Activated gamma-delta T cell (primary cell): ENCODE data around the gene NFKBIL1.
"Not testable (repeated sequence)": the region's sequence is repeated elsewhere in the genome, so short reads cannot be mapped to it uniquely, and the experiment has no call there.

Source experiments
- DNase-seq: peaks from one replicate; lab custom pipeline; 2025; lab: John Stamatoyannopoulos, UW

Gene NFKBIL1

GRCh38 chr6:31534521-31535040 lies 12.8 kb upstream of the NFKBIL1 start:
- no peak for DNase-seq

GRCh38 chr6:31535538-31536324 lies 11.7 kb upstream of the NFKBIL1 start:
- DNase-seq, result no peak

GRCh38 chr6:31538805-31539400 lies 8.5 kb upstream of the NFKBIL1 start:
- DNase-seq, result no peak

GRCh38 chr6:31540640-31541039 lies 6.8 kb upstream of the NFKBIL1 start:
- DNase-seq, result no peak

- no peak for DNase-seq
These were observed 6.2 kb upstream of the NFKBIL1 start for GRCh38 chr6:31541059-31541657.

GRCh38 chr6:31541658-31542521 lies 5.5 kb upstream of the NFKBIL1 start, which contains the start of gene DDX39B:
Gene DDX39B, minus strand, starts transcription at chr6:31542003. Its CDS starts 1,471 bp downstream, at chr6:31540532.
- DNase-seq, result peak; percentile 77

GRCh38 chr6:31543639-31544038 lies 3.8 kb upstream of the NFKBIL1 start:
- DNase-seq, result no peak

- no peak for DNase-seq
These were observed 2.7 kb upstream of the NFKBIL1 start for GRCh38 chr6:31544676-31545075.

- no peak for DNase-seq
These were observed 2.1 kb upstream of the NFKBIL1 start for GRCh38 chr6:31545291-31545690.

- DNase-seq, result peak; percentile 49
These were observed 960 bp upstream of the NFKBIL1 start, which contains the start of gene ATP6V1G2 for GRCh38 chr6:31546339-31546957. Gene ATP6V1G2, minus strand, starts transcription at chr6:31546608. Its CDS starts 49 bp downstream, at chr6:31546559.

GRCh38 chr6:31547727-31548543 lies 527 bp downstream of the NFKBIL1 start:
- no peak for DNase-seq

GRCh38 chr6:31548544-31548873 lies 1.1 kb downstream of the NFKBIL1 start:
- DNase-seq, result no peak

- not testable (repeated sequence) for DNase-seq
These were observed 4.0 kb downstream of the NFKBIL1 start for GRCh38 chr6:31551371-31551770.

- DNase-seq, result no peak
These were observed 8.9 kb downstream of the NFKBIL1 start for GRCh38 chr6:31556307-31556706.

- no peak for DNase-seq
These were observed 10.3 kb downstream of the NFKBIL1 start for GRCh38 chr6:31557443-31558317.

GRCh38 chr6:31558318-31558625 lies 10.9 kb downstream of the NFKBIL1 start:
- no peak for DNase-seq

GRCh38 chr6:31558631-31559500 lies 11.5 kb downstream of the NFKBIL1 start:
- DNase-seq, result peak; percentile 43

- DNase-seq, result no peak
These were observed 12.2 kb downstream of the NFKBIL1 start for GRCh38 chr6:31559606-31559957.
